Measurements from ENCODE around the gene AGAP5. TPM values are rescaled to one million over a fixed set of nuclear protein-coding genes. Genes with fewer than 3 reads are reported as not detected.

AGAP5 gene
- total and polyA plus RNA-seq, 2 of the 13 experiments (the other 11 are each of a cell fraction or from before 2014, with no cell fraction given) = 5.3 to 7.9 TPM

- TF ChIP-seq, protein P1, sequence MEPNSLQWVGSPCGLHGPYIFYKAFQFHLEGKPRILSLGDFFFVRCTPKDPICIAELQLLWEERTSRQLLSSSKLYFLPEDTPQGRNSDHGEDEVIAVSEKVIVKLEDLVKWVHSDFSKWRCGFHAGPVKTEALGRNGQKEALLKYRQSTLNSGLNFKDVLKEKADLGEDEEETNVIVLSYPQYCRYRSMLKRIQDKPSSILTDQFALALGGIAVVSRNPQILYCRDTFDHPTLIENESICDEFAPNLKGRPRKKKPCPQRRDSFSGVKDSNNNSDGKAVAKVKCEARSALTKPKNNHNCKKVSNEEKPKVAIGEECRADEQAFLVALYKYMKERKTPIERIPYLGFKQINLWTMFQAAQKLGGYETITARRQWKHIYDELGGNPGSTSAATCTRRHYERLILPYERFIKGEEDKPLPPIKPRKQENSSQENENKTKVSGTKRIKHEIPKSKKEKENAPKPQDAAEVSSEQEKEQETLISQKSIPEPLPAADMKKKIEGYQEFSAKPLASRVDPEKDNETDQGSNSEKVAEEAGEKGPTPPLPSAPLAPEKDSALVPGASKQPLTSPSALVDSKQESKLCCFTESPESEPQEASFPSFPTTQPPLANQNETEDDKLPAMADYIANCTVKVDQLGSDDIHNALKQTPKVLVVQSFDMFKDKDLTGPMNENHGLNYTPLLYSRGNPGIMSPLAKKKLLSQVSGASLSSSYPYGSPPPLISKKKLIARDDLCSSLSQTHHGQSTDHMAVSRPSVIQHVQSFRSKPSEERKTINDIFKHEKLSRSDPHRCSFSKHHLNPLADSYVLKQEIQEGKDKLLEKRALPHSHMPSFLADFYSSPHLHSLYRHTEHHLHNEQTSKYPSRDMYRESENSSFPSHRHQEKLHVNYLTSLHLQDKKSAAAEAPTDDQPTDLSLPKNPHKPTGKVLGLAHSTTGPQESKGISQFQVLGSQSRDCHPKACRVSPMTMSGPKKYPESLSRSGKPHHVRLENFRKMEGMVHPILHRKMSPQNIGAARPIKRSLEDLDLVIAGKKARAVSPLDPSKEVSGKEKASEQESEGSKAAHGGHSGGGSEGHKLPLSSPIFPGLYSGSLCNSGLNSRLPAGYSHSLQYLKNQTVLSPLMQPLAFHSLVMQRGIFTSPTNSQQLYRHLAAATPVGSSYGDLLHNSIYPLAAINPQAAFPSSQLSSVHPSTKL (CRISPR knock-in tag; IDR thresholded peaks at IDR 0.05) = no peak
- TF ChIP-seq ZNF136 (CRISPR knock-in tag; IDR thresholded peaks at IDR 0.05; ENCODE audit: low read depth) (peak; percentile 87; the same call in 1 of the 2 replicates), FOXM1 (CRISPR knock-in tag; IDR thresholded peaks at IDR 0.05) (no peak), DPF2 (CRISPR knock-in tag; IDR thresholded peaks at IDR 0.05; ENCODE audit: borderline replicate concordance, low read depth) (no peak), ETS1 (CRISPR knock-in tag; IDR thresholded peaks at IDR 0.05) (no peak), ZNF781 (CRISPR knock-in tag; IDR thresholded peaks at IDR 0.05; ENCODE audit: borderline replicate concordance, not compliant biosample characterization) (no peak), ZNF224 (CRISPR knock-in tag; IDR thresholded peaks at IDR 0.05) (peak; percentile 32; the same call in 1 of the 2 replicates), MAFG (CRISPR knock-in tag; IDR thresholded peaks at IDR 0.05) (0 out of 2 replicates have a peak, but pooled peaks have one; percentile 37), ZNF317 (CRISPR knock-in tag; IDR thresholded peaks at IDR 0.05) (0 out of 2 replicates have a peak, but pooled peaks have one; percentile 65), BCLAF1 (IDR thresholded peaks at IDR 0.05) (no peak)
- TF ChIP-seq, protein P2, sequence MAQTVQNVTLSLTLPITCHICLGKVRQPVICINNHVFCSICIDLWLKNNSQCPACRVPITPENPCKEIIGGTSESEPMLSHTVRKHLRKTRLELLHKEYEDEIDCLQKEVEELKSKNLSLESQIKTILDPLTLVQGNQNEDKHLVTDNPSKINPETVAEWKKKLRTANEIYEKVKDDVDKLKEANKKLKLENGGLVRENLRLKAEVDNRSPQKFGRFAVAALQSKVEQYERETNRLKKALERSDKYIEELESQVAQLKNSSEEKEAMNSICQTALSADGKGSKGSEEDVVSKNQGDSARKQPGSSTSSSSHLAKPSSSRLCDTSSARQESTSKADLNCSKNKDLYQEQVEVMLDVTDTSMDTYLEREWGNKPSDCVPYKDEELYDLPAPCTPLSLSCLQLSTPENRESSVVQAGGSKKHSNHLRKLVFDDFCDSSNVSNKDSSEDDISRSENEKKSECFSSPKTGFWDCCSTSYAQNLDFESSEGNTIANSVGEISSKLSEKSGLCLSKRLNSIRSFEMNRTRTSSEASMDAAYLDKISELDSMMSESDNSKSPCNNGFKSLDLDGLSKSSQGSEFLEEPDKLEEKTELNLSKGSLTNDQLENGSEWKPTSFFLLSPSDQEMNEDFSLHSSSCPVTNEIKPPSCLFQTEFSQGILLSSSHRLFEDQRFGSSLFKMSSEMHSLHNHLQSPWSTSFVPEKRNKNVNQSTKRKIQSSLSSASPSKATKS (CRISPR knock-in tag; IDR thresholded peaks at IDR 0.05) = no peak
- TF ChIP-seq, protein P3, sequence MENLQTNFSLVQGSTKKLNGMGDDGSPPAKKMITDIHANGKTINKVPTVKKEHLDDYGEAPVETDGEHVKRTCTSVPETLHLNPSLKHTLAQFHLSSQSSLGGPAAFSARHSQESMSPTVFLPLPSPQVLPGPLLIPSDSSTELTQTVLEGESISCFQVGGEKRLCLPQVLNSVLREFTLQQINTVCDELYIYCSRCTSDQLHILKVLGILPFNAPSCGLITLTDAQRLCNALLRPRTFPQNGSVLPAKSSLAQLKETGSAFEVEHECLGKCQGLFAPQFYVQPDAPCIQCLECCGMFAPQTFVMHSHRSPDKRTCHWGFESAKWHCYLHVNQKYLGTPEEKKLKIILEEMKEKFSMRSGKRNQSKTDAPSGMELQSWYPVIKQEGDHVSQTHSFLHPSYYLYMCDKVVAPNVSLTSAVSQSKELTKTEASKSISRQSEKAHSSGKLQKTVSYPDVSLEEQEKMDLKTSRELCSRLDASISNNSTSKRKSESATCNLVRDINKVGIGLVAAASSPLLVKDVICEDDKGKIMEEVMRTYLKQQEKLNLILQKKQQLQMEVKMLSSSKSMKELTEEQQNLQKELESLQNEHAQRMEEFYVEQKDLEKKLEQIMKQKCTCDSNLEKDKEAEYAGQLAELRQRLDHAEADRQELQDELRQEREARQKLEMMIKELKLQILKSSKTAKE (CRISPR knock-in tag; IDR thresholded peaks at IDR 0.05; ENCODE audit: borderline replicate concordance) = no peak
- TF ChIP-seq, protein P4, sequence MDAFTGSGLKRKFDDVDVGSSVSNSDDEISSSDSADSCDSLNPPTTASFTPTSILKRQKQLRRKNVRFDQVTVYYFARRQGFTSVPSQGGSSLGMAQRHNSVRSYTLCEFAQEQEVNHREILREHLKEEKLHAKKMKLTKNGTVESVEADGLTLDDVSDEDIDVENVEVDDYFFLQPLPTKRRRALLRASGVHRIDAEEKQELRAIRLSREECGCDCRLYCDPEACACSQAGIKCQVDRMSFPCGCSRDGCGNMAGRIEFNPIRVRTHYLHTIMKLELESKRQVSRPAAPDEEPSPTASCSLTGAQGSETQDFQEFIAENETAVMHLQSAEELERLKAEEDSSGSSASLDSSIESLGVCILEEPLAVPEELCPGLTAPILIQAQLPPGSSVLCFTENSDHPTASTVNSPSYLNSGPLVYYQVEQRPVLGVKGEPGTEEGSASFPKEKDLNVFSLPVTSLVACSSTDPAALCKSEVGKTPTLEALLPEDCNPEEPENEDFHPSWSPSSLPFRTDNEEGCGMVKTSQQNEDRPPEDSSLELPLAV (CRISPR knock-in tag; conservative IDR thresholded peaks at IDR 0.05; ENCODE audit: low read depth) = no peak
These were observed 46.2 kb upstream of the AGAP5 start, which contains the start of gene SEC24C (continued) for GRCh38 chr10:73743905-73744663.

Measured in HepG2 (cell line).